ENCODE results near the gene NOP16.
"Not testable (repeated sequence)": the region's sequence is repeated elsewhere in the genome, so short reads cannot be mapped to it uniquely, and the experiment has no call there.

The NOP16 gene

DNA sequence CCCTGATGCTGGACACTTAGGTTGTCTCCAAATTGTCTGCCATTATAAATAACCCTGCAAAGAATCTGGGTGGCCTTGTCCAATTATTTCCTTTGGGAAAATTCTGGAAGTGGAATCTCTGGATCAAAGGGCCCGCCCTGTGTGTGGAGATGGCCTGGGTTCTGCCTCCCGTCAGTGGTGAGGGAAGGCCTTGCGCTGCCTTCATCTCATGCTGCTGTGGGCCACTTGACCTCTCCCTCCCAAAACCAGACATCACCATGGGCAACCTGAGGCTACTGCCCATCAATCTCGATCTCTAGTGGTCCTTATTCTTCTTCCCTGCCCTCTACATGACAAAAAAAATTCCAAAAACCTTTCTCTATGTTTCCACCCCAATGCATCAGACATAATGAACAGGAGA is 21.4 kb upstream of the NOP16 start:
- DNase-seq (ENCODE audit: low spot score), result no peak

DNA sequence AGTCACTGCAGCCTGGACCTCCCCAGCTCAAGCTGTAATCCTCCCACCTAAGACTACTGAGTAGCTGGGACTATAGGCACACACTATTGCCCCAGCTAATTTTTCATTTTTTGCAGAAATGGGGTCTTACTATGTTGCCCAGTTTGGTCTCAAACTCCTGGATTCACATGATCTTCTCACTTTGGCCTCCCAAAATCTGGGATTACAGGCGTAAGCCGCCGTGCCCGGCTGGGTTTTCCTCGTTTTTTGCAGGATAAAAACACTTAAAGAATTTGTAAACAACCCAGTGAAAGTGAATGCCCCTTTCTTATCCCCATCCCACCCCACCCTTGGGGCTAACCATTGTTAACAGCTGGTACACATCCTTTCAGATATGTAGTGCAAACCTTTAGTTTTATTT is 20.2 kb upstream of the NOP16 start:
- no peak for DNase-seq (ENCODE audit: low spot score)

- not testable (repeated sequence) for DNase-seq (ENCODE audit: low spot score)
Observed at GRCh38 chr5:176408252-176408573, 19.8 kb upstream of the NOP16 start.

- no peak for DNase-seq (ENCODE audit: low spot score)
Observed at GRCh38 chr5:176407456-176408251, 19.3 kb upstream of the NOP16 start.

- DNase-seq (ENCODE audit: low spot score), result no peak
Observed at GRCh38 chr5:176406436-176407052, 18.1 kb upstream of the NOP16 start.

GRCh38 chr5:176405656-176406435 is 17.4 kb upstream of the NOP16 start:
- peak; percentile 71 for DNase-seq (ENCODE audit: low spot score)

DNA sequence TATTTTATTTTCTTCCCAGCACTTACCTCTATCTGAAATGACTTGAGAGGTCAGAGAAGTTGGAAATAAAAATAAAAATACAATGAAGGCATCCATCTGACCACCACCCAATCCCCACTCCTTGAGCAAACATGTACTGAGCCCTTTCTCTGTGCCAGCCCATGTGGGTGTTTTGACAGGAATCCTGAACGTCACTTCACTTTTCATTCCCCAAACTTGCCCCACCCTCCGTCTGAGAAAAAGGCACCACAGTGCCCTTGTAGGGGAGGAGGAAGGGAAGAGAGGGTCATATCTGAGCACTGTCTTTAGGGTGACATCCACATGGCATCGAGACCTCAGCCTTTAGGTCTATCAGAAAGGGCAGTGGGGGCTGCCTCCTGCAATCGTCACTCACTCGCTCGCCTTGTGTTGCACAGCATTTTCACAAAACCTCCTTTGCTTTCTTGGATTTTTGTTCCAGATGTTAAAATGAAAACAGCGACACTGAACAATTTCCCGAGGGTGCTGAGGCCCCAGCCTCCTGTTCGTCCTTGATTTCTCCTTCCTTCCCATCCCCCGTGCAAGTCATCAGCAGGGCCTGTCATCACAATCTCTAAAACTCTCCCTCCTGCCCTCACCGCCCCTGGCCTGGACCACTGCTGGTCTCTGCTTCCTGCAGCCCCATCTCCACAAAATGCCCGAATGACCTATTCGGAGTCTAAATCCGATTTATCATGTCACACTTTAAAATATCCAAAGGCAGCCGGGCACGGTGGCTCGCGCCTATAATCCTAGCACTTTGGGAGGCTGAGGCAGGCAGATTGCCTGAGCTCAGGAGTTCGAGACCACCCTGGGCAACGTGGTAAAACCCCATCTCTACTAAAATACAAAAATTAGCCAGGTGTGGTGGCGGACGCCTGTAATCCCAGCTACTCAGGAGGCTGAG is 13.1 kb upstream of the NOP16 start:
- DNase-seq (ENCODE audit: low spot score), result no peak

DNA sequence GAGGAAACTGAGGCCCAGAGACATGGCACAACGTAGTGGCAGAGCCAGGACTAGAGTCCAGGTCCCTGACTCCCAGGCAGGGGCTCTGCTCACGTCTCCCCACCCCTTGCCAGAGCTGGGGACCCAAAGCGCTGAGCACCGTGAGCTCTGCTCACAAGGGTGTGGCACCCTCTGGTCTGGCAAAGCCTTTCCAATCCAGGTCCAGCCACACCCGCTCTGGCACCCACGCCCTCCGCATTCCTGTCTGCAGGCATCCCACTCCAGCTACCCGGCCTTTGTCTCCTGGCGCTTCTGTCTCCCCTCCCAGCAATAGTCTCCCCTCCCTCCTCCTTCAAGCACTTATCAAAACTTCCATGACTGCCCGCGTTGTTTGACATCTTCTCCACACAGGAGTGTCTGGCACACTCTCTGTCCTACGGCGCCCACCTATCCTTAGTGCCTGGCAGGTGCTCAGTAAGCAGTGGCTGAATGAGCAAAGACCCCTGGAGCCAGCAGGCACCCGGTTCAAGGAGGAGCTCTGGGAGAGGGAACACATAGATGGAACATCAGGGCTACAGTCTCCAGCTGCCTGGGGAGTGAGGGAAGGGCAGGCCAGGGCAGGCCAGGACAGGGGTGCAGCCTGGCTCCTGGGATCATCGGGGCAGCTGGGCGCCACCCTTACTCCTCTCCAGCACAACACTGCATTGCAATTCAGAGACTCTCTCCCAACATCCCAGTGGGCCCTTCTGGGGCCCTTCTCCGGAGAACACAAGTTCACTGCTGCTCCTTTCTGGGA is 12.2 kb upstream of the NOP16 start:
- no peak for DNase-seq (ENCODE audit: low spot score)

GRCh38 chr5:176397736-176398420 is 9.5 kb upstream of the NOP16 start:
- DNase-seq (ENCODE audit: low spot score), result no peak

GRCh38 chr5:176396330-176396729 is 7.9 kb upstream of the NOP16 start:
- DNase-seq (ENCODE audit: low spot score), result no peak

DNA sequence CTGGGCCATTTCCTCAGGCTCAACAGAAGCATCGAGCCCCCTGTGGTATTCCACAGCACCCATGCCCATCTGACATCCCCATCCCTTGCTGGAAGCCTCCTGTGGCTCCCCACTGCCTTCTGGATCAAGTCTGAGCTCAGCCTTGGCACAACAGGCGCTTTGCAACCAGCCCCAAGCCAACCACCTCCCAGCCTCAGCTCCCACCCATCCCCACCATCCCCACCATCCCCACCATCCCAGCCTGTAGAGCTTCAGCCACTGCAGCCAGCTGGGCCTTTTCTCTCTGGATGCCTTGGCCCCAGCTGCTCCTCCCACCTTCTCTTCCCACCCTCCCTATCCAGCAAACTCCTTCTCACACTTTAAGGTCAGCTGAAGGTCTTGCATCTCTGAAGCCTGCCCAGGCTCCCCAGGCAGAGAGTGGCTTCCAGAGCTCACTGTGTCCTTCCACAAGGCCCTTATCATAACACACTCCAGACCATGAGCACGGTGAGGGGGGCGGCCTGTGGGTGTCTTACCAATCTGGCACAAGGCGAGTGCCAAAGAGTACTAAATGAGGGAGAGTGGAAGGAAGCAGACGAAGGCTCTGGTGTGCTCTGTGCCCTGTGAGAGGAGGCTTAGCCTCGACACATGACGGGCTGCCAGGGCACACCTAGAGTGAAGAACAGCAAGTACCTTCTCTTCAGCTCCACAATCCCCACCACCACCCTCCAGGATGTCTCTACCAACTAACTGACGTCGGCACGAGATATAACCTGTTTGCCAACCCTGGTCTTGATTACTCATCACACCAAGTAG is 6.7 kb upstream of the NOP16 start:
- DNase-seq (ENCODE audit: low spot score), result no peak

- no peak for DNase-seq (ENCODE audit: low spot score)
Observed at GRCh38 chr5:176394096-176394495, 5.7 kb upstream of the NOP16 start.

GRCh38 chr5:176392526-176392925 is 4.1 kb upstream of the NOP16 start:
- DNase-seq (ENCODE audit: low spot score), result no peak

DNA sequence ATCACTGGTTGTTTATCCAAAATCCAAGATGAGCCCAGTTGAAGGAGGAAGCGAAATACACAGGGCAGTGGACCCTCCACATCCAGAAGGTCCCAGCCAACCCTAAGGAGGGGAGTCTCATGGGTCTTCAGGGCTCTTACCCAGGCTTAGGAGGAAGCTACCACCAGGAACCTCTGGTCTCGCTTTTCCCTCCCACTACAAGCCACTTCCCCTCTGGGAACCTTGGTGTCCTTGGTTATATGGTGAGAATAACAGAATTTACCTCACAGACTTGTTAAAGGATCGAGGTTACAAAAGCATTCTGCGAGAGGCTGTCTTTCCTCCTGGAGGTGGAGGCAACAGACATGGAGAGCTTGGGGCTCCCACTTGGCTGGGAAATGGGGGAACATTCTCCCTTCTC is 3.6 kb upstream of the NOP16 start:
- no peak for DNase-seq (ENCODE audit: low spot score)

- DNase-seq (ENCODE audit: low spot score), result no peak
Observed at GRCh38 chr5:176391479-176391878, 3.1 kb upstream of the NOP16 start.

- no peak for DNase-seq (ENCODE audit: low spot score)
Observed at GRCh38 chr5:176389135-176390123, 1.0 kb upstream of the NOP16 start.

DNA sequence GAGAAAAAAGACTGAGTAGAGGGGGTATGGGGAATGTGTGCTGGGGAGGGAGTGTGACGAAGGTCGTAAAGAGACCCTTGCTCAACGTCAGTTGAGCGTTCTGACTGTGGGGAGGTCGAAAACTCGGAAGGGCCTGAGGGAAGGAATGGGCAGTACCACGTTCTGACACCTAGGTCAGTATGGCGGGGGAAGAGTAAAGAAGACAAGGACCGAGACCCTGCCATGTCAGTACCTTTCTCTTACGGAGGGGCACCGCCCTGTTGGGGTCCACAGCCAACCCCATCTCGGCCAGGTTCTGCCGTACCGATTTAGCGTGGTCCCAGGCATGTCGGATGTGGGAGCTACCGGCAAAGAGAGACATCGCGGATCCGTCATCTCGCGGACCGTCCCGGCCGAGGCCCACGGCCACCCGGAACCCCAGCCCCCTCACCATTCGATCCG is 375 bp downstream of the NOP16 start:
- peak; percentile 53 for DNase-seq (ENCODE audit: low spot score)

DNA sequence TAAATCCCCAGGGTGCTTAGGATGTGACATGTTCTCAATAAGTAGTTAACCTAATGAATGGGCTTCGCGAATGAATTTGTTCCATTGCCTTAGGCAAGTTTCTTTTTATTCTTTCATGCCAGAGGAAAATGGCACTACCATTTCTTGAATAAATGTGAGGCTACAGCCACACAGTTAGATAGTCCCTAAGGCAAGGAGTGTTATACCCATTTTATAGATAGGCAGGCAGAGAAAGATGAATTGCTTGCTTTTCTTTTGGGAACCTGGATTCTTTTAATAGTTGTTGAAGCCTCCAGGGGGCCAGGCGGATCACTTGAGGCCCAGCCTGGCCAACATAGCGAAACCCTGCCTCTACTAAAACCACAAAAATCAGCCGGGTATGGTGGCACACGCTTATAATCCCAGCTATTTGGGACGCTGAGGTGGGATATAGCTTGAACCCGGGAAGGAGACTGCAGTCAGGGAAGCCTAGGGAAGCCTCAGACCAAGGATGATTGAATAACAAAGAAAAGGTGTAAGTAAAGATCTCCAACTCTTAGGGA is 943 bp downstream of the NOP16 start:
- DNase-seq (ENCODE audit: low spot score), result no peak

All from iPS-NIHi11 (cell line).